ENCODE data around the gene CCNI.
A peak's percentile ranks its signal among the peaks of the same experiment; 100 is the strongest.

The CCNI gene, protein sequence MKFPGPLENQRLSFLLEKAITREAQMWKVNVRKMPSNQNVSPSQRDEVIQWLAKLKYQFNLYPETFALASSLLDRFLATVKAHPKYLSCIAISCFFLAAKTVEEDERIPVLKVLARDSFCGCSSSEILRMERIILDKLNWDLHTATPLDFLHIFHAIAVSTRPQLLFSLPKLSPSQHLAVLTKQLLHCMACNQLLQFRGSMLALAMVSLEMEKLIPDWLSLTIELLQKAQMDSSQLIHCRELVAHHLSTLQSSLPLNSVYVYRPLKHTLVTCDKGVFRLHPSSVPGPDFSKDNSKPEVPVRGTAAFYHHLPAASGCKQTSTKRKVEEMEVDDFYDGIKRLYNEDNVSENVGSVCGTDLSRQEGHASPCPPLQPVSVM

DNA sequence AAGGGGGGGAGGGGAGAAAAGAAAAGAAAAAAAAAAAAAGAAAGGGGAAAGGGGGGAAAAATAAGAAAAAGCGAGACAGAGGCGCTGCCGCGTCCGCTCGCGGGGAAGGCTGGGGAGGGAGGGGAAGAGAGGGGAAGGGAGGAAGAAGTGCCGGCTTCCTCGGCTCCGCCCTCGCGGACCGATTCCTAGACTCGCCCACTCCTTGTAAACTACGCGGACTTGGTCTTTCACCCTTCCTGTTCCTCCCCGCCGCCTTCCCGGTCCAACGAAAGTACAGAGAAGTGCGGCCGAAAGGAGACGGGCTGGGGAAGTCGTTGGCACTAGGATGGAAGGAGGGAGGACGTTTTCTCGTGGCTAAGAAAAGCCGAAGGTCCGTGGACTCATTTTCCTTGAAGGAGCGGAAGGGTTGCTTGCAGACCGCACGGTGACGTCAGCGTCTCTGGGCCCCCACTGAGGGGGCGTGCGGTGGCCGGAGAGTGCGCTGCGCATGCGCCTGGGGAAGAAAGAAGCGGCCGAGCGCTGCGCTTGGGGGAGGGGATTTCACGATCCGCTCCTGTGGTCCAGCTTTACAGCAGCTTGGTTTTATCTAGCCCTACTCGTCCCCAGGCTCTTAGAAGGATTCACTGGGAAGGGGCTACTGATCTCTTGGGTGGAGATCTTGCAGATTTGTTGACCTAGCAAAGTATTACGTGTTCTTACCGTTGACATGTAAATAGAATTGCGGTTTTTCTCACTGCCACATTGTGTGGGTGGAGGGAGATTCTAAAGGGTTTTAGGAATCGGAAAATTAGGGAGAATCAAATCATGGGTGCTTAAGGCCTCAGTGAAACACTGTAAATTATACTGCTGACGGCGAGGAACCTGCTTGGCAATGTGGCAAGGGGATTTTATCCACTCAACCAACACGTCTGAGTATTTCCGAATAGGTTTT lies at the start of gene CCNI:
CCNI (minus strand) TSS at position 121 of the 931 bp plus-strand sequence. CDS start 9,627 bp downstream, outside the sequence.
- no peaks in the 10 kb centered on the region for H3K9me3 ChIP-seq (ENCODE audit: control insufficient read depth, insufficient read depth, low read depth, low read length)
- peak within 1 kb of the TSS; percentile 99 for H3K27ac ChIP-seq (ENCODE audit: low read depth, low read length)
- H3K27me3 ChIP-seq (ENCODE audit: control insufficient read depth, insufficient read depth, low read length), result no peaks in the 10 kb centered on the region
- peak within 1 kb of the TSS; percentile 92 for H3K4me3 ChIP-seq (ENCODE audit: low read depth, low read length)
- H3K36me3 ChIP-seq (ENCODE audit: control insufficient read depth, insufficient read depth, low read length), result no peaks in the 10 kb centered on the region
- peaks cover 15% of the 10 kb centered on the region; the same call in 1 of the 2 replicates for H3K4me1 ChIP-seq (ENCODE audit: control insufficient read depth, insufficient read depth, low read length)
- peak within 1 kb of the TSS; percentile 98 for H3K9ac ChIP-seq (ENCODE audit: low read length)

DNA sequence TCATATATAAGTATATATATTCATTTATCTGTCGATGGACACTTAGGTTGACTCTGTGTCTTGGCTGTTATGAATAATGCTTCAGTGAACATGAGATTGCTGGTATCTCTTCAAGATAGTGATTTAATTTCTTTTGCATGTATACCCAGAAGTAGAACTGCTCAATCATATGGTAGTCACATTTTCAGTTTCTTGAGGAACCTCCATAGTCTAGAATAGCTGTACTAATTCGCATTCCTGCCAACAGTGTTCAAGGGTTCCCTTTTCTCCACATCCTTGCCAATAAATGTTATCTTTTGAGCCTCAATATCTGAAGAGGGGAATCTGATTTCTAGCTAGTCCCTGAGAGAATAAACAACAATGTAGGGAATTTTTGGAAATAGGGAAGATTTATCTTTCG lies 48.8 kb upstream of the CCNI start:
- Histone ChIP-seq H3K27me3 (ENCODE audit: control insufficient read depth, insufficient read depth, low read length) (no peaks in the 10 kb centered on the region), H3K9me3 (ENCODE audit: control insufficient read depth, insufficient read depth, low read depth, low read length) (0 out of 2 replicates have a peak, but pooled peaks cover 2% of the 10 kb centered on the region), H3K27ac (ENCODE audit: low read depth, low read length) (no peak overlapping the region), H3K4me3 (ENCODE audit: low read depth, low read length) (no peak overlapping the region), H3K9ac (ENCODE audit: low read length) (no peak overlapping the region), H3K36me3 (ENCODE audit: control insufficient read depth, insufficient read depth, low read length) (no peaks in the 10 kb centered on the region), H3K4me1 (ENCODE audit: control insufficient read depth, insufficient read depth, low read length) (peaks cover 18% of the 10 kb centered on the region)

DNA sequence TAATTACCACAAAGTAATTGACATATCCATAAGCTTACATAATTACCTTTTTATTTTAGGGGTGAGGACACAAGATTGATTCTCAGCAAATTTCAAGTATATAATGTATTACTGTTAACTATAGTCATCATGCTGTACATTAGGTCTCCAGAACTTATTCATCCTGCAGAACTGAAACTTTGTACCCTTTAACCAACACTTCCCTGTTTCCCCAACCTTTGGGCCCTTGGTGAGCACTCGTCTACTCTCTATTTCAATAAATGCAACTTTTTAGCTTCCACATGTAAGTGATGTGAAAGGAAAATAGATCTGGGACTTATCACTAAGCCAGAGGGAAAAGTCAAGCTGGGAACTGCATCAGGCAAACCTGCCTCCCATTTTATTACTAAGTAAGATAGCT lies 47.6 kb upstream of the CCNI start:
- Histone ChIP-seq H3K36me3 (ENCODE audit: control insufficient read depth, insufficient read depth, low read length) (no peaks in the 10 kb centered on the region), H3K27me3 (ENCODE audit: control insufficient read depth, insufficient read depth, low read length) (no peaks in the 10 kb centered on the region), H3K4me3 (ENCODE audit: low read depth, low read length) (no peak overlapping the region), H3K4me1 (ENCODE audit: control insufficient read depth, insufficient read depth, low read length) (peaks cover 18% of the 10 kb centered on the region), H3K9ac (ENCODE audit: low read length) (no peak overlapping the region), H3K9me3 (ENCODE audit: control insufficient read depth, insufficient read depth, low read depth, low read length) (0 out of 2 replicates have a peak, but pooled peaks cover 2% of the 10 kb centered on the region), H3K27ac (ENCODE audit: low read depth, low read length) (no peak overlapping the region)

DNA sequence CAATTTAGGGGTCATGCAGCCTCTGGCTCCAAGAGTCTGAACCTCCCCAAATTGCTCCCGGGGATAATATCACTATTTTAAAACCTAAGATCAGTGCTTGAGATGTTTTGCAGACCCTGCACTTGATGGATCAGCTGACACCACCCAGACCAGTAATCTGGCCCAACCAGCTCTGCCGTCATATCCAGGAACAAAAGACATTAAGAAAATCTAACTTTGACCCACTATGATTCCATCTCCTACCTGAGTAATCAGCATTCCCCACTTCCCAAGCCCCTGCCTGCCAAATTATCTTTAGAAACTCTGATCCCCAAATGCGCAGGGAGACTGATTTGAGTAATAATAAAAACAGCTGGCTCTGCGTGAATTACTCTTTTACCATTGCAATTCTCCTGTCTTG lies 46.9 kb upstream of the CCNI start:
- H3K36me3 ChIP-seq (ENCODE audit: control insufficient read depth, insufficient read depth, low read length), result no peaks in the 10 kb centered on the region
- H3K27ac ChIP-seq (ENCODE audit: low read depth, low read length), result no peak overlapping the region
- H3K4me1 ChIP-seq (ENCODE audit: control insufficient read depth, insufficient read depth, low read length), result peaks cover 11% of the 10 kb centered on the region
- H3K9me3 ChIP-seq (ENCODE audit: control insufficient read depth, insufficient read depth, low read depth, low read length), result 0 out of 2 replicates have a peak, but pooled peaks cover 2% of the 10 kb centered on the region
- H3K27me3 ChIP-seq (ENCODE audit: control insufficient read depth, insufficient read depth, low read length), result no peaks in the 10 kb centered on the region
- no peak overlapping the region for H3K9ac ChIP-seq (ENCODE audit: low read length)
- no peak overlapping the region for H3K4me3 ChIP-seq (ENCODE audit: low read depth, low read length)

DNA sequence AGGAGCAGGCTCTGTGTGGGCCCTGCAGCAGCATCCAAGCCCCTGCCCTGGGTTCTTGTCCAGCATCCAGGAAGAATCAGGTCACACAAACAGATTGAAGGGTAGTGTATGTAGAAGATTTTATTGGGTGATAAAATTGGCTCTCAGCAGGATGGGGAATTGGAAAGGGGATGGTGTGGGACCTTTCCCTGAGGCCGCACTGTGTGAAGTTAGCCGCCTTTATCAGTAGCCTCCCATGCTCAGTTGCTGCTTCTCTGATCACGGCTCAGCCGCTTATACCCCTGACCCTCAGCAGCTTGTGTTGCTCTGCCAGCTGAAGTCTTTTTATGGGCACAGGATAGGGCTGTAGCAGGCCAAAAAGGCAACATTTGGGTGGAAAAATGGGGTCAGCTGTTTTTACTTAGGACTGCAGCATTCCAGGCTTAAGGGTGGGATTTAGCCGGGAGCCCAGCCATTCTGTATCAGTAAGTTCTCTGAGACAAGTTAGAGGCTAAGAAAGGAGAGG lies 46.0 kb upstream of the CCNI start:
- Histone ChIP-seq H3K9ac (ENCODE audit: low read length) (no peak overlapping the region), H3K4me1 (ENCODE audit: control insufficient read depth, insufficient read depth, low read length) (peaks cover 11% of the 10 kb centered on the region), H3K36me3 (ENCODE audit: control insufficient read depth, insufficient read depth, low read length) (no peaks in the 10 kb centered on the region), H3K27me3 (ENCODE audit: control insufficient read depth, insufficient read depth, low read length) (no peaks in the 10 kb centered on the region), H3K27ac (ENCODE audit: low read depth, low read length) (no peak overlapping the region), H3K9me3 (ENCODE audit: control insufficient read depth, insufficient read depth, low read depth, low read length) (0 out of 2 replicates have a peak, but pooled peaks cover 2% of the 10 kb centered on the region), H3K4me3 (ENCODE audit: low read depth, low read length) (no peak overlapping the region)

DNA sequence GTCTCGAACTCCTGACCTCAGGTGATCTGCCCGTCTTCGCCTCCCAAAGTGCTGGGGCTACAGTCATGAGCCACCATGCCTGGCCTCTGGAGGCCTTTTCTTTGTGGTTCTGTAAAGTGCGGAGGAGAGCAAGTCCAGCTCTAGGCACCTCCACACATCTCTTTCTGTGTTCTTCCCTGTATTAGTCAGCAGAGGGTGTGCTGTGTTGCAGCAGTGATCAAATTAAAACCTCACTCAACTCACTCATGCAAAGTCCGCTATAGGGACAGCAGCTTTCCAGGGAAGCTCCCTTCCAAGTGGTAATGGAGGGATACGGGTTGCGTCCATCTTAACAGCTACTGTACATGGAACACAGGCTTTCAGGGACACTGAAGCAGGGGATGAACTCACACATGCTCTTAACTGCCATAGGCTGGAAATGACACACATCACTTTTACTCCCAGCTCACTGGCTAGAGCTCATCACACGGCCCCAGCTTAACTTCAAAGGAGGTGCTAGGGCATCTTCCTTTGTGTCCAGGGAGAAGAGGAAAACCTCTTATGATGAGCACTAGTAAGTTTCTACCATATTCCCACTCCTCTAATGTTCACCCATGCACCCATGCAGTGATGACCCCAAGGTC lies 45.2 kb upstream of the CCNI start:
- Histone ChIP-seq H3K27me3 (ENCODE audit: control insufficient read depth, insufficient read depth, low read length) (no peaks in the 10 kb centered on the region), H3K4me1 (ENCODE audit: control insufficient read depth, insufficient read depth, low read length) (peaks cover 11% of the 10 kb centered on the region), H3K9ac (ENCODE audit: low read length) (no peak overlapping the region), H3K36me3 (ENCODE audit: control insufficient read depth, insufficient read depth, low read length) (no peaks in the 10 kb centered on the region), H3K27ac (ENCODE audit: low read depth, low read length) (no peak overlapping the region), H3K4me3 (ENCODE audit: low read depth, low read length) (no peak overlapping the region), H3K9me3 (ENCODE audit: control insufficient read depth, insufficient read depth, low read depth, low read length) (0 out of 2 replicates have a peak, but pooled peaks cover 2% of the 10 kb centered on the region)

DNA sequence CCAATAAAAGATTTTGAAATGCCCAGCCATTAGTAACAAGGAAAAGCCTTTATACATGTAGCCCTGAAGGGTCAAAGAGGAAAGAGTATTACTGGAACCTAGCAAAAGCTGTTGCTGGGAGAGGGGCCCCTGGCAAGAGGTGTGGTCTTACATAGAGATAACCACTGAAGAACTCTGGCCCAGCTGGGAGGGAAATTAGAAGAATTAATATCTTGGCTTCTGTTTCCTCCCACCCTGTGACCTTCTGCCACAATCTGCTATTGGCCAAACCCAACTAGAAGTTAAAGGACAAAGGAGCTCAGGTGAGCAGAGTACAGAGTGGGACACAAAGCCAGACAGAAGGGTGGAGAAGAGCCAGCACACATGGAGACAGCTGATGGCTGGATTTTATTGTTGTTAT lies 41.9 kb upstream of the CCNI start:
- Histone ChIP-seq H3K27ac (ENCODE audit: low read depth, low read length) (no peak overlapping the region), H3K9ac (ENCODE audit: low read length) (no peak overlapping the region), H3K27me3 (ENCODE audit: control insufficient read depth, insufficient read depth, low read length) (no peaks in the 10 kb centered on the region), H3K36me3 (ENCODE audit: control insufficient read depth, insufficient read depth, low read length) (no peaks in the 10 kb centered on the region), H3K4me3 (ENCODE audit: low read depth, low read length) (no peak overlapping the region), H3K4me1 (ENCODE audit: control insufficient read depth, insufficient read depth, low read length) (0 out of 2 replicates have a peak, but pooled peaks cover under 1% of the 10 kb centered on the region), H3K9me3 (ENCODE audit: control insufficient read depth, insufficient read depth, low read depth, low read length) (0 out of 2 replicates have a peak, but pooled peaks cover 2% of the 10 kb centered on the region)

DNA sequence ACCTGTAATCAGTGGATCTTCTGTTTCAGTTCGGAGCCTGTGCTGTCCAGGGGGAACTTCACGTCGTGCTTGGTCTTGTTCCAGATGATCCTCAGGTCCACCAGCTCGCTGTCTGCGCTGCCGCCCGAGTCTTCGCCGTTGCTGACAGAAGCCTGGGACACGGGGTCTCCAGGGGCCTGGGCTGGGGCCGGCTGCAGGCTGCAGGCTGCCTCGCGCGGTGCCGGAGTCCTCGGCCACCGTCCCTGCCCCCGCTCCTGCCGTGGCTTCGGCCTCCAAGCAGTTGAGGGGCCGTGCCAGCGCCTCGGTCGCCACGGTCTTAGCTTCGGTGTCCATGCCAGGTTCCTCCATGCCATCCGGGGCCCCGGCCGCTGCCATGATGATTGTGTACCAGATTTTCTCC lies 37.3 kb upstream of the CCNI start:
- H3K4me3 ChIP-seq (ENCODE audit: low read depth, low read length), result no peak overlapping the region
- no peaks in the 10 kb centered on the region for H3K36me3 ChIP-seq (ENCODE audit: control insufficient read depth, insufficient read depth, low read length)
- no peak overlapping the region for H3K9ac ChIP-seq (ENCODE audit: low read length)
- H3K27me3 ChIP-seq (ENCODE audit: control insufficient read depth, insufficient read depth, low read length), result no peaks in the 10 kb centered on the region
- H3K4me1 ChIP-seq (ENCODE audit: control insufficient read depth, insufficient read depth, low read length), result no peaks in the 10 kb centered on the region
- no peak overlapping the region for H3K27ac ChIP-seq (ENCODE audit: low read depth, low read length)
- no peaks in the 10 kb centered on the region for H3K9me3 ChIP-seq (ENCODE audit: control insufficient read depth, insufficient read depth, low read depth, low read length)

DNA sequence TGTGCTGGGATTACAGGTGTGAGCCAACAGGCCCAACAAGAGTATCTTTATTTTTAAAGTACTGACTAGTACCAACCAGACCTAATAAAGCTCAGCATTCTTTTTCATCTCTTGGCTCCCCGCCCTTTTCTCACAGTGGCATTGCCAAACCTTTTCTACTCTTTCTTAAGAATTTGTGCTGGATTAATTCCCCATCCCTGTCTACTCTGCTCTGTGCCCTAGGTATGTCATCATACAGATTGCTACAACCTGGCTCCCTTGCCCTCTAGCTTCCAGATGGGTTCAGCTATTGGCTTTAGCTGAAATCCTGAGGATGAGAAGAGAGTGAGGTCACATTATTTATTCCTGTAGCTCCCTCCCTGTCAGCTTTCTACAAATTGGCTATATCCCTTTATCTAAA lies 34.9 kb upstream of the CCNI start:
- Histone ChIP-seq H3K36me3 (ENCODE audit: control insufficient read depth, insufficient read depth, low read length) (no peaks in the 10 kb centered on the region), H3K9ac (ENCODE audit: low read length) (no peak overlapping the region), H3K4me1 (ENCODE audit: control insufficient read depth, insufficient read depth, low read length) (no peaks in the 10 kb centered on the region), H3K27me3 (ENCODE audit: control insufficient read depth, insufficient read depth, low read length) (no peaks in the 10 kb centered on the region), H3K27ac (ENCODE audit: low read depth, low read length) (no peak overlapping the region), H3K4me3 (ENCODE audit: low read depth, low read length) (no peak overlapping the region), H3K9me3 (ENCODE audit: control insufficient read depth, insufficient read depth, low read depth, low read length) (no peaks in the 10 kb centered on the region)

DNA sequence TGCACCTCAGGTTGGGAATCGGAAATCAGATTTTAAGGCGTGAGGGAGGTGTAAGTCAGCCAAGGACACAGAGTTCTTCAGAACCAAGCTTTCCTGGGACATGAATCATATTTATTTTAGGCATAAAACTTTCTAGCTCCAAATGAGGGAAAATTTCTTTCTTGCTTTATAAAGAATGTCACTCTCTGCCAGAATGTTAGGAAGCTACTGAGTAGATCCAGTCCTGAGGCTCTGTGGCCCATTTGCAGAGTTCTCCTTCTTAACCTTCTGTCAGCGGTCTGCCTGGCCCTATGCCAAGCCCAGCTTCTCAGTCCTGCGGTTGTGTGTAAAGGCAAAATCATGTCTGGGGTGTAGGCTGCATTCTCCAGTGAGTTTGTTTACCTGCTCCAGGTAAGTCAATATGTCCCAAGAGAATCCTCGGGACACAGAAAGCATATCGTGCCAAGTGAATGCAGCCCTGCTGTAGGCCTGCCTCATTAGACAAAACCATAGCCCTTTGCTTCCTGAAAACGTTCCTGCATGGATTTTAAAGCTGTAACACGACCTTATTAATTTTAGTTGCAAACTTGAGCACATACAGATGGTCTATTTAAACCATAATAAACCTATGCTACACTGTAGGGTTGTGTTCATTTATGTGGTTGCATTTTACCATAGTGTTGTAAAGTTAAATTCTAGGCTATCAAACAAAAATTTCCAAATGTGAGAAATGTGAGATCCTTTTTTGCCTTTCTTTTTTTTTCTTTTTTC lies 29.2 kb upstream of the CCNI start:
- Histone ChIP-seq H3K4me3 (ENCODE audit: low read depth, low read length) (no peak overlapping the region), H3K9ac (ENCODE audit: low read length) (no peak overlapping the region), H3K36me3 (ENCODE audit: control insufficient read depth, insufficient read depth, low read length) (no peaks in the 10 kb centered on the region), H3K27ac (ENCODE audit: low read depth, low read length) (no peak overlapping the region), H3K9me3 (ENCODE audit: control insufficient read depth, insufficient read depth, low read depth, low read length) (no peaks in the 10 kb centered on the region), H3K4me1 (ENCODE audit: control insufficient read depth, insufficient read depth, low read length) (peaks cover 5% of the 10 kb centered on the region; the same call in 1 of the 2 replicates), H3K27me3 (ENCODE audit: control insufficient read depth, insufficient read depth, low read length) (no peaks in the 10 kb centered on the region)
